ENCODE measurements around the gene CTAGE6. TPM values are rescaled to one million over a fixed set of nuclear protein-coding genes. Genes with fewer than 3 reads are reported as not detected.
"Not testable (repeated sequence)": the region's sequence is repeated elsewhere in the genome, so short reads cannot be mapped to it uniquely, and the experiment has no call there.

CTAGE6 gene
- total RNA-seq = 2.1 TPM

DNA sequence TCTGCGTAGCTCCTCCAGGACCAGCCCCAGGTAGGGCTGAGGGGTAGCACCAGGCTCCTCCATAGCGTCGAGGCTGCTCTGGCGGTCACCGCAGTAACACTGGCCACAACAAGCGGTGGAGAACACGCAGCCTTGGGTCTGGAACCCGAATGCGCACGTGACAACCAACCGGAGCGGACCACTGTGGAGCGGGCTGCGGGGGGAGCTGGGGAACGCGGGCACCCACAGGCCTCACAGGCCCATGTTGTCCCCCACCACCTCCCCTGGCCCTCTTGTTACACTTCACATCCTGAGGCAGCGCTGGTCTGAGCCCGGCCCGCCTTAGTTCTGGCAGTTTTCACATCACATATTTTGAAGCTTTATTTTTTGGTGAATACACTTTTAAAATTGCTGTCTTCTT, at the start of gene CTAGE6:
CTAGE6 (minus strand) TSS at position 101 of the 400 bp plus-strand sequence; CDS start at position 63, 38 bp downstream.
- not testable (repeated sequence) for H3K27me3 ChIP-seq (ENCODE audit: control insufficient read depth in 3 of 3, insufficient read depth in 3 of 3, low read length in 3 of 3); H3K4me3 ChIP-seq (ENCODE audit: low read length in 3 of 3); H3K9ac ChIP-seq (ENCODE audit: low read depth in 1 of 3, low read length in 3 of 3); H3K4me1 ChIP-seq (ENCODE audit: control insufficient read depth in 3 of 3, insufficient read depth in 3 of 3, low read length in 3 of 3); H3K27ac ChIP-seq (ENCODE audit: low read depth, low read length); H3K36me3 ChIP-seq (ENCODE audit: control insufficient read depth in 3 of 3, insufficient read depth in 3 of 3, low read length in 3 of 3); H3K9me3 ChIP-seq (ENCODE audit: control insufficient read depth in 3 of 3, low read length in 3 of 3)

- not testable (repeated sequence) for H3K4me3 ChIP-seq (ENCODE audit: low read length in 3 of 3); H3K27me3 ChIP-seq (ENCODE audit: control insufficient read depth in 3 of 3, insufficient read depth in 3 of 3, low read length in 3 of 3); H3K9ac ChIP-seq (ENCODE audit: low read depth in 1 of 3, low read length in 3 of 3); H3K9me3 ChIP-seq (ENCODE audit: control insufficient read depth in 3 of 3, low read length in 3 of 3); H3K36me3 ChIP-seq (ENCODE audit: control insufficient read depth in 3 of 3, insufficient read depth in 3 of 3, low read length in 3 of 3); H3K27ac ChIP-seq (ENCODE audit: low read depth, low read length); H3K4me1 ChIP-seq (ENCODE audit: control insufficient read depth in 3 of 3, insufficient read depth in 3 of 3, low read length in 3 of 3)
These were observed 49.2 kb upstream of the CTAGE6 start for GRCh38 chr7:143806664-143807071.

DNA sequence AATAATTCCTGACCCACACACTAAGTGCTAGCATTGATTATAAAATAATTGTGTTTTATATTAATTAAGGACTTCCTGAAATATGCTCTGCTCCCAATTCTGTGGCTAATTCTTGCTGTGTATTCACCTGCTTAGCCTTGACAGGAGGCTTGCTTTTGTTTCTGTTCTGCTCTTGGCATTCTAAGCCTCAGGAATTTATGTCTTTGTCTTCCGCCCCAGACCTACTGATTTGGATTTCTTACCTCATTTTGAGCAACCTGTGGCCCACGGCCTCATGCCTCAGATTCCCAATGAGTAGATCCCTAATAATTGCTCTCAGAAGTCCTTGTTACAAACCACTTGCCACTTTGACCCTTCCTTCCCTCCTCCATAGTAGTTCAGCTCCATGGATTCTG, 40.4 kb upstream of the CTAGE6 start:
- not testable (repeated sequence) for H3K36me3 ChIP-seq (ENCODE audit: control insufficient read depth in 3 of 3, insufficient read depth in 3 of 3, low read length in 3 of 3); H3K4me1 ChIP-seq (ENCODE audit: control insufficient read depth in 3 of 3, insufficient read depth in 3 of 3, low read length in 3 of 3); H3K4me3 ChIP-seq (ENCODE audit: low read length in 3 of 3); H3K27ac ChIP-seq (ENCODE audit: low read depth, low read length); H3K27me3 ChIP-seq (ENCODE audit: control insufficient read depth in 3 of 3, insufficient read depth in 3 of 3, low read length in 3 of 3); H3K9me3 ChIP-seq (ENCODE audit: control insufficient read depth in 3 of 3, low read length in 3 of 3); H3K9ac ChIP-seq (ENCODE audit: low read depth in 1 of 3, low read length in 3 of 3)

DNA sequence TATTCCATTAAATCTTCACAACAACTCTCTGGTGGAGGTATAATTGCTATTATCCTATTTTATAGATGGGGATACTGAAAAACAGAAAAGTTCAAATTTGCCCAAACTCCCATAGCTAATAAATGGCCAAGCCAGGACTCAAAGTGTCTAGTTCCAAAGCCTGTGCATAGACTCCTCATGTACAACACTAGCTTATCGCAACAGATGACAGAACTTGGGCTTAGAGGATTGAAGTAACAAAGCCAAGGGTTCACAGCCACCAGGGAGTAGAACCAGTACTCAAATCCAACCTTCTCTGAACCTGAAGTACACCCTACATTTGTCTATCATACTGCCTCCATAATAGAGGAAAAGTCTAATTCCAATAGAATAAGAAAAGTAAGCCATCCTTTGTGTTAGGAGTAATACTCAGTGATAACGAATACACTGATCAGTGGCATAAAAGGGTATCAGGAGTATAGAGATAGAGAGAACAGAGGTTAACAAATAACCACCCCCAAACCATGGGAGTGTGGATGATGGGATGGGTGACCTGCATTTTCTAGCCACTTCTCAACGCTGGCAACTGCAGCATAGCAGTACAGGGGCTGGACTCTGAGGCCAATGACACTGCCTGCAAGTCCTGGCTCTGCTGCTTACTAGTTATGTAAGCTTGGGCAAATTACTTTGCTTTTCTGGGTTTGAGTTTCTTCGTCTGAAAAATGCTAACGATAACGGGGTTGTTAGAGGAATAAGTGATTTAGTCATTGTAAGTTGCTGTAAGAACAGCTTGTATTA, 39.8 kb upstream of the CTAGE6 start:
- H3K9ac ChIP-seq (ENCODE audit: low read depth in 1 of 3, low read length in 3 of 3); H3K27ac ChIP-seq (ENCODE audit: low read depth, low read length); H3K27me3 ChIP-seq (ENCODE audit: control insufficient read depth in 3 of 3, insufficient read depth in 3 of 3, low read length in 3 of 3); H3K4me3 ChIP-seq (ENCODE audit: low read length in 3 of 3); H3K4me1 ChIP-seq (ENCODE audit: control insufficient read depth in 3 of 3, insufficient read depth in 3 of 3, low read length in 3 of 3); H3K36me3 ChIP-seq (ENCODE audit: control insufficient read depth in 3 of 3, insufficient read depth in 3 of 3, low read length in 3 of 3); H3K9me3 ChIP-seq (ENCODE audit: control insufficient read depth in 3 of 3, low read length in 3 of 3): not testable (repeated sequence)

GRCh38 chr7:143795653-143796052, 38.2 kb upstream of the CTAGE6 start:
- H3K27me3 ChIP-seq (ENCODE audit: control insufficient read depth in 3 of 3, insufficient read depth in 3 of 3, low read length in 3 of 3); H3K9ac ChIP-seq (ENCODE audit: low read depth in 1 of 3, low read length in 3 of 3); H3K36me3 ChIP-seq (ENCODE audit: control insufficient read depth in 3 of 3, insufficient read depth in 3 of 3, low read length in 3 of 3); H3K4me3 ChIP-seq (ENCODE audit: low read length in 3 of 3); H3K4me1 ChIP-seq (ENCODE audit: control insufficient read depth in 3 of 3, insufficient read depth in 3 of 3, low read length in 3 of 3); H3K27ac ChIP-seq (ENCODE audit: low read depth, low read length); H3K9me3 ChIP-seq (ENCODE audit: control insufficient read depth in 3 of 3, low read length in 3 of 3): not testable (repeated sequence)

GRCh38 chr7:143792633-143793032, 35.1 kb upstream of the CTAGE6 start:
- H3K9me3 ChIP-seq (ENCODE audit: control insufficient read depth in 3 of 3, low read length in 3 of 3); H3K4me1 ChIP-seq (ENCODE audit: control insufficient read depth in 3 of 3, insufficient read depth in 3 of 3, low read length in 3 of 3); H3K36me3 ChIP-seq (ENCODE audit: control insufficient read depth in 3 of 3, insufficient read depth in 3 of 3, low read length in 3 of 3); H3K4me3 ChIP-seq (ENCODE audit: low read length in 3 of 3); H3K27me3 ChIP-seq (ENCODE audit: control insufficient read depth in 3 of 3, insufficient read depth in 3 of 3, low read length in 3 of 3); H3K27ac ChIP-seq (ENCODE audit: low read depth, low read length); H3K9ac ChIP-seq (ENCODE audit: low read depth in 1 of 3, low read length in 3 of 3): not testable (repeated sequence)

DNA sequence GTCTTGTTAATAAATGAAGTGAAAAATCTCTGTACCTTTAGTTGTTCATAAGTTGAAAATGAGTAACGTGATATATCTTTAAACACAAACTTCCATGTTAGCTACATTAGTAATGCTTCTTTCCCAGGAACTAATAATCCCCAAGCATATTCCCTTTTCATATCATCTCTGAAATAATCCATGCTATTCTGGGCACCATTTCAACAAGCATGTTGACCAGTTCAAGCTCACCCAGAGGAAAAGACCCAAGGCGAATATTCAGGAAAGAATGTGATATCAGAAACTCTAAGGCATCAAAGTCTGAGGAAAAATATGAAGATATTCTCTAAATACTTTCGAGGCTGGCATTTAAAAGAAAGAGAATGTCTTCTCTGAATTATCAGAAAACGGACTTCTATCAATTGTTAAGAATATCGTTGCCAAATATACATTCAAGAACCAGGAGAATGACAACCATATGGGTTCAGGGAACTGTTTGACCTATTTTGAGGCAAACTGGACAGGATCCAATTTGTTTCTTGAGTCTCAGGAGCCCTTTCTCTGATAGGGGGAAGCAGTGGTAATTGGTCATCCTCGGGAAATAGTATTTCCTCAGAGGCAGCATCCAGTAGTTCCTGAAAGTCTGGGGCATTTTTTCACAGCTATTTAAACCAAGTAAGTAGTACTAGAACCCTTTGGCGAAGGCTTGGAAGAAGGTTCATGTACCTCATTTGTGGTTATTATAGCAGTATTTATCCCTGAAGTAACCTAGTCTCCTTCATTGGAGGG, 28.1 kb upstream of the CTAGE6 start:
- H3K4me1 ChIP-seq (ENCODE audit: control insufficient read depth in 3 of 3, insufficient read depth in 3 of 3, low read length in 3 of 3); H3K9me3 ChIP-seq (ENCODE audit: control insufficient read depth in 3 of 3, low read length in 3 of 3); H3K27ac ChIP-seq (ENCODE audit: low read depth, low read length); H3K27me3 ChIP-seq (ENCODE audit: control insufficient read depth in 3 of 3, insufficient read depth in 3 of 3, low read length in 3 of 3); H3K36me3 ChIP-seq (ENCODE audit: control insufficient read depth in 3 of 3, insufficient read depth in 3 of 3, low read length in 3 of 3); H3K9ac ChIP-seq (ENCODE audit: low read depth in 1 of 3, low read length in 3 of 3); H3K4me3 ChIP-seq (ENCODE audit: low read length in 3 of 3): not testable (repeated sequence)

DNA sequence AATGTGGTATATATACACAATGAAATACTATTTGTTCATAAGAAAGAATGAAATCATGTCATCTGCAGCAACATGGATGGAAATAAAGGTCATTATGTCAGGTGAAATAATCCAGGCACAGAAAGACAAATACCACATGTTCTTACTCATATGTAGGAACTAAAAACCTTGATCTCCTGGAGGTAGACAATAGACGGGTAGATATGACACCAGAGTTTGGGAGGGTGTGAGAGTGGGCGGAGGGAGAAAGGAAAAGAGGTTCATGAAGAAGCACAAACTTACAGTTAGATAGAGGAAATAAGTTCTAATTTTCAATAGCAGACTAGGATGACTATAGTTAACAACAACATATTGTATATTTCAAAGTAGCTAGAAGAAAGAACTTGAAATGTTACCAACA, 22.1 kb upstream of the CTAGE6 start:
- H3K27ac ChIP-seq (ENCODE audit: low read depth, low read length); H3K9me3 ChIP-seq (ENCODE audit: control insufficient read depth in 3 of 3, low read length in 3 of 3); H3K27me3 ChIP-seq (ENCODE audit: control insufficient read depth in 3 of 3, insufficient read depth in 3 of 3, low read length in 3 of 3); H3K4me3 ChIP-seq (ENCODE audit: low read length in 3 of 3); H3K36me3 ChIP-seq (ENCODE audit: control insufficient read depth in 3 of 3, insufficient read depth in 3 of 3, low read length in 3 of 3); H3K4me1 ChIP-seq (ENCODE audit: control insufficient read depth in 3 of 3, insufficient read depth in 3 of 3, low read length in 3 of 3); H3K9ac ChIP-seq (ENCODE audit: low read depth in 1 of 3, low read length in 3 of 3): not testable (repeated sequence)

GRCh38 chr7:143772738-143773468, 15.4 kb upstream of the CTAGE6 start:
- not testable (repeated sequence) for H3K36me3 ChIP-seq (ENCODE audit: control insufficient read depth in 3 of 3, insufficient read depth in 3 of 3, low read length in 3 of 3); H3K27me3 ChIP-seq (ENCODE audit: control insufficient read depth in 3 of 3, insufficient read depth in 3 of 3, low read length in 3 of 3); H3K27ac ChIP-seq (ENCODE audit: low read depth, low read length); H3K9me3 ChIP-seq (ENCODE audit: control insufficient read depth in 3 of 3, low read length in 3 of 3); H3K4me1 ChIP-seq (ENCODE audit: control insufficient read depth in 3 of 3, insufficient read depth in 3 of 3, low read length in 3 of 3); H3K4me3 ChIP-seq (ENCODE audit: low read length in 3 of 3); H3K9ac ChIP-seq (ENCODE audit: low read depth in 1 of 3, low read length in 3 of 3)

DNA sequence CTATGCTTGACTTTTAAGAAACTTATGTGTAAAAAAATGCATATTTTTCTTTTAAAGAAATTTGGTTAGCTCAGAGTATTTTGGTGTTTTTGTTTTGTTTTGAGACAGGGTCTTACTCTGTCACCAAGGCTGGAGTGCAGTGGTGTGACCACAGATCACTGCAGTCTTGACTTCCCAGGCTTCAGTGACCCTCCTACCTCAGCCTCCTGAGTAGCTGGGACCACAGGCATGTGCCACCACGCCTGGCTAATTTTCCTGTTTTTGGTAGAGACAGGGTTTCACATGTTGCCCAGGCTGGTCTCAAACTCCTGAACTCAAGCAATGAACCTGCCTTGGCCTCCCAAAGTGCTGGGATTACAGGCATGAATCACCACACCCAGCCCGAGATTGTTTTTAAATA, 10.0 kb upstream of the CTAGE6 start:
- H3K36me3 ChIP-seq (ENCODE audit: control insufficient read depth in 3 of 3, insufficient read depth in 3 of 3, low read length in 3 of 3); H3K4me3 ChIP-seq (ENCODE audit: low read length in 3 of 3): not testable (repeated sequence)

More for the DNA sequence above, 10.0 kb upstream of the CTAGE6 start:
- H3K27me3 ChIP-seq (ENCODE audit: control insufficient read depth in 3 of 3, insufficient read depth in 3 of 3, low read length in 3 of 3); H3K9ac ChIP-seq (ENCODE audit: low read depth in 1 of 3, low read length in 3 of 3); H3K27ac ChIP-seq (ENCODE audit: low read depth, low read length); H3K4me1 ChIP-seq (ENCODE audit: control insufficient read depth in 3 of 3, insufficient read depth in 3 of 3, low read length in 3 of 3); H3K9me3 ChIP-seq (ENCODE audit: control insufficient read depth in 3 of 3, low read length in 3 of 3): not testable (repeated sequence)
